HG02938 (cell line): ENCODE measurements around the gene MAGI1.
"Not testable (repeated sequence)": the region's sequence is repeated elsewhere in the genome, so short reads cannot be mapped to it uniquely, and the experiment has no call there.

Experiments used
- ATAC-seq: cut with Tn5 transposase; IDR thresholded peaks from one replicate; pipeline ENCODE4 v1.9.1; 2021; ENCODE audit warnings: mild to moderate bottlenecking, moderate library complexity; ENCODE audit not compliant: unreplicated experiment

Gene MAGI1

DNA sequence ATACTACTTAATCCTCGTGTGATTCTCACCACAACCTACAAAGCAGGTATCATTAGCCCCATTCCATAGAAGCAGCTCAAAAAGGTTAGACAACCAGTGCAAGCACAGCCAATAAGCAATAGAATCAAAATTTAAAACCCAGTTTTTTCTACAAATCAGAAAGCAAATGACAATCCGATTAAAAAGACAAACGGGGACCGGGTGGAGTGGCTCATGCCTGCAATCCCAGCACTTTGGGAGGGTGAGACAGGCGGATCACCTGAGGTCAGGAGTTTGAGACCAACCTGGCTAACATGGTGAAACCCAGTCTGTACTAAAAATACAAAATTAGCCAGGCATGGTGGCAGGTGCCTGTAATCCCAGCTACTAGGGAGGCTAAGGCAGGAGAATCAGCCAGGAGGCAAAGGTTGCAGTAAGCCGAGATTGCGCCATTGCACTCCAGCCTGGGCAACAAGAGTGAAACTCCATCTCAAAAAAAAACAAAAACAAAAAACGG, 430.7 kb downstream of the MAGI1 start:
- ATAC-seq = not testable (repeated sequence)

DNA sequence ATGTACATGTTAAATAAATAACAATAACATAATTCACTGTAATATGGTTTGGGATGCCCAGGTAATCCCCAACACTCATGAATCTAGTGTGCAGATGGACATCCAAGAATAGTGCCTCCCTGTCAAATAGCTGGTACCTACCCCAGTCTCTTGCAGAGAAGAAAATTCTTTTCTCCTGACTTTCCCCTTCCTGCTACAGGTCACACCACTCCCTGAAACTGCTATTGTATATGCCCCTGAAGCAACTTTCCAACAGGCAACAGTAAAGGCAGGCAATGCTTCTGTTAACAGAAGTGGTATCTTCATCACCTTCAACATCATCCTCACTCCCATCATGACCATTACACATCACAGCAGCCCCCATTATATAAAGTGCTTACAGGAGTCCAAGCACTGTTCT, 431.6 kb downstream of the MAGI1 start:
- no peak for ATAC-seq

DNA sequence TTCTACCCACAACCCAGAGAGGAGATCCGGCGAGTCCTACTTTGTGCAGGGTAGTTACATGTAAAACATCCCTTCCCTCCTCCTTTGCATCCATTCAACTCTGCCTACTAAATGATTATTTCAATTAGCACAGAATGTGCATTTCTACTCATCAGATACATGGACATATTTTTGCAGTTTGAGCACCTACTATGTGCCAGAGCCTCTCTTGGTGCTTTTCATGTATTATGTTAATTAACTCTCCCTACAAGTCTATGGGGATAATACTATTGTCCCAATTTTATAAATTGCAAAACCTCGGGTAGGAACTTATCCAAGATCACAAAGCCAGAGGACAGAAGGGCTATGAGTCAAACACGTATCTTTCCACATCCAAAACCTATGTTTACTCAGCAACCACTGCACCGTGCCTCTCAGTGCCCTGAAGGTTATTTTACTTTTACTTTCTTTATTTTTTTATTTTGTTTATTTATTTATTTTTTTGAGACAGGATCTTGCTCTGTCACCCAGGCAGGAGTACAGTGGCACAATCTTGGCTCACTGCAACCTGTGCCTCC, 432.8 kb downstream of the MAGI1 start:
- no peak for ATAC-seq

DNA sequence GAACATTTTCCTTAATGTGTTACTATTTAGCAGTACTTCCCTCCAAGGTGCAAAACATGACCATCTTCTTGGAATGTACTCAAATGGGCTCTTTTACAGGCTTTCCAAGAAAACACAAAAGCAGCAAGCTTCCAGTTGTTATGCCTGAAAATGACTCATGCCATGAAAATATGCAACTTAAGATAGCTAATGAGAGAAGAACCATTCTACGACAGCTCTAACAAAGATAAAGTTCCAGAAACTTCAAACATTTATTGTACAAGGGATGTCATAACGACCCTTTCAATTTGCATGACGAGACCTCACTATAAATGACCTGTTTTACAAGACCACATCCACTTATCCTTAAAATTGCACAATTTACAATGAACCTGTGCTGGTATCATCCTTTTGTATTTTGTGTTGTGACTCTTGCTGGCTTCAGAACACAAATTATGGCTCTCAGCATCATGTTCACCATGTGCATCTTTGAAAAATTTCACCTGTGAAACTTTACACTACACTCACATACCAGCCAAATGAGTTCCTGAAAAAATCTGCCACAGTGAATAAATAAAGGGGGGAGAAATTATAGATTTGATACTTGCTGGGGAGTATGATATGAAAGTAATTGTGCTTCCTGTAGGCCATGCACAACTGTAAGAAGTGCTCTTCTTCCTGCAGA, 433.7 kb downstream of the MAGI1 start:
- ATAC-seq = no peak

DNA sequence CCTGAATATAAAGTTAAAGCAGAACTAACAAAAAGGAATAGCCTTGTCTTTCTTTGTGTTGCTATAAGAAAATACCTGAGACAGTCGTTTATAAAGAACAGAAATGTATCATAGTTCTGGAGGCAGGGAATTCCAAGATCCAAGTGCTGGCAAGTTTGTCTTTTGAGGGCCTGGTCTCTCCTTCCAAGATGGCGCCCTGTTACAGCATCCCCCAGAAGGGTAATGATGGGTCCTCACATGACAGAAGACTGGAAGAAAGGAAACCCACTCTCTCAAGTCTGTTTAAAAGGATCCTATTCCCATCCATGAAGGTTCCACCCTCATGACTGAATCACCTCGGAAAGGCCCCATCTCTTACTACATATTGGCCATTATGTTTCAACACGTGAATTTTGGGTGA, 435.1 kb downstream of the MAGI1 start:
- ATAC-seq = no peak

DNA sequence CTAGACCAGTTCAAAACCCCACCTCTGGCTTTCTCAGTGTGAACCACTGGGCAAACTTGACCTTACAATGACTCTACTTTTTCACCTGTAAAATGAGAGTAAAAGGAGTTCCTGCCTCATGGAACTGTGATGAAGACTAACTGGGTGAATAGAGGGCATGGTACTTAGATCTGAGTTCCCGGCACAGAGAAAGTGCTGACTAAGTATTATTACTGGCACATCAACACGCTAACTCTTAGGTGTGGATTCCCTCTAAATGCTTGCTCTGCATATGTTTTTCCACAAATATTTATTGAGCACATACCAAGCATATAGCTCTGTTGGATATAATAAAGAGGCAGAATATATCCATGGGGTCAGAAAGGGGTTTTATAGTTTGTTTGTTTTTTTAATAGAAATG, 437.8 kb downstream of the MAGI1 start:
- no peak for ATAC-seq

DNA sequence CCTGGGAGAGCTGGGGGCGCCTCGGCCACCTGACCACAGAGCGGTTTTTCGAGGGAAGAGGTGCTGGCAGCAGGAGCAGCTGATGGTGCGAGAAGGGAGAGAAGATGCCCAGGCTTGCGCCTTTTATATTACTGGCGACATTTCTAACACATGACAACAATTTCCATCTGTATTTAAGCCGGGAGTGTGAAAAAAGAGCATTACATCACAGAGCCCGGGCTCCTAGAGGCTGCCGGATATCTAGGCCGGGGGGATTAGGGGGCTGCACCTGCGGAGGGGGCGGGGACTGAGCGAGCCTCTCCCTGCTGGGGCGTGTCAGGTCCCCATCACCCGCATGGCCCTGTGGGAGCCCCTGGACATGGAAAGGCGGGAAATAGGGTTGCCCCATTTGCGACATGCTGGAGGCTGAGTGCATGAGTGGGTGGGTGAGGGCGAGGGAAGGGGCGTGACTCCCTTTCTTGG, 440.7 kb downstream of the MAGI1 start:
- no peak for ATAC-seq

DNA sequence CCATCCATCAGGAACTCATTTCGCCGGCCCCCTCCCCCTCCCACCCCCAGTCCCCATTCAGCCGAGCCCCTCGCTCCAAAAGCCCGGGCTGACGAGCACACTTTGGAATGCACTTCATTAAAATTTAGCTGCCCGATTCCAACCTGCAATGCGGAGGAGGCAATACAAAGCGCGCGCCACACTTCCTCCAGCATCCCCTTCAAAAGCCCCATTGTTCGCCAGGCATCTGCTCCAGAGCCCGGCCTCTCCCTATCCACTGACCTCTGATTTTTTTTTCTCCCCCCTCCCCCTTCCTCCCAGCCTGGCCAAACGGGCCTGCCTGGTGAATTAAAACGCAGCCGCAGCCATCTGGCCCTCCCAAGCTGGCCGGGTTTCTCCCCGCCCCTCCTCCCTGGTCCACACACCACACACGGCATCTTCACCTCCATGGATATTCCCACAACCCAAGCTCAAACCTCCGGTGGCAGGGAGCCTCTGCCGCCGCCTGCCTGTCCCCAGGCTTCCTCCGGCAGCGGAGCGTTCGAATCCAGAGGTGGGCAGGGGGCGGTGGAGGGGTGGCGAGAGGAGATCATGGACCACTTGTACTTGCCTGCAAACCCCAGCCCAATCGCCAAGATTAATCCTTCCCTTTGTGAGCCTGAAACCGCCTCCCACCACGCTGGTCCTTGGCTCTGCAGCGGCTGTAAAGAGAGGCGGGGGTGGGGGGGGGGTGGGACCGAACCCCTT, 441.3 kb downstream of the MAGI1 start:
- no peak for ATAC-seq

DNA sequence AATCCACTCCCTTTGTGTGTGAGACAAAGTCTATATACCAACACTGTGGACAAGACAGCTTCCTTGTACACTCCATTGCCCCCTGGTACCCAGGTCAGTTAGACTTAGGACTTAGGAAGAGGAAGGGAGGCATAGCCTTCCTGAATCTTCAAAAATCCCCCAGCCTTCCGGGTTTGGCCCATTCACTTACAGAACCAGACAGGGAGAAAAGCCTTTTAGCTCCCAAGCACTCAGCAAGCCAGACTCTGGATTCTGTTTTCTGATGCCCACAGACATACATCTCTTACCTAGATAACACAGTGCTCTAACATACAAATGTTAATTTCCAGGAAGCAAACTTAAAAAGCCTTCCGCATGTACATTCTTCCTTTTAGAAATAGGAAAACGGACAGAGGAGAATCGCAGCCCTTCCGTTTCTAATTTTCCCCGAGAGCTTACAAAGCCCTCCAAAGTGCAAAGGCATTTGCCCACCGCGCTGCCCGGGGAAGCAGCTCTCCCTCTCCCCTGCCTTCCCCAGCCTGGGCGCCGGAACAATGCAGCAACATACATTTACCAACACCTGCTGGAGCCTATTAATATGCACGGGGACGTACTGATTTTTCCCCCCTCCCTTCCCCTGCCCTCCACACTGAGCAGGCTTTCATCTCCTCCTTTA, 442.0 kb downstream of the MAGI1 start:
- ATAC-seq = no peak

DNA sequence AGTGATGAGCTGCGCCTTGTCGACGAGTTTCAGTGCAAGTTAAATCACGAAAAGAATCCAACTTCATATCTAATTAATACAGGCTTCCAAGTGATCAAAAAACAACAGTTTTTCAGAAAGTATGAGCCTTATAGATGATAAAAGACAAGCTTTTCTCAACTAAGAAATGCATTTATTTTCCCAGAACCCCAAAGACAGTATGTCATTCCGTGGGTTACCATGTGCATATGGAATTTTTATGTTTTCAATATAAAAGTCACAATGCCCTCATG, 442.8 kb downstream of the MAGI1 start:
- no peak for ATAC-seq

DNA sequence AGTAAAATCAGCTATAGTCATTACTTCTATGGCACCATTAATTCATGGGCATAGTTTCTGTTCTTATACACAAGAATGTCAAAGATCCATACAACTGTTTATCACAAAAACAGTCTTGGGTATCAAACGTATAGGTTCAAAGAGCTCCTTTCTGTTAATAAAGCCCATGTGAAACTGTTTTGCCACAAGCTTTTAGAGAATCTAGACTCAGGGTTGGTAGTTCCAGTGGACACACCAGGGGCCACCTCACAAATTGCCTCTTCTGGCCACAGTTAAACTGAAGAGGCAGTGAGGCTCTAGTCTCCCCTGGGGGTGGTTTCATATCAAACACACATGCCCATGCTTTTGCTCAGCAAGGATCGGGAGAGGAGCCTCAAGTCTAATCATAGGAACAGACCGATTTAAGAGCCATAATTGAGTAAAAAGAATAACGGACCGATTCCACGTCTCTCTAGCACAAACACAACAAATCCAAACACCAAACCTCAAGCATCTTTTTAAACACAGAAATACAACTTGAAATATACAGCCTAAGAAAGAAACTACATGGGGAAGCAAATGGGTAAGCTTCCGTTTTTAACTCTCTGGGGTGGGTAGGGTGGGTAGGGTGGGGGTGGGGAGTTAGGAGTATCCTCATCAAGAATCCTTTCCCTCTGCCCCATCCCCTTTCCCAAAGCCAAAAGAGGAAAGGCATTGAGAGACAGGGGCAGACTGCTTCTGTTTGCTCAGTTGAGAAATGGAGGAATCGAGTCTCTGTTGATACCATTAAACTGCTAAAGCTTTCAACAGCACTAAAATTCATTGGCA, 443.3 kb downstream of the MAGI1 start:
- ATAC-seq = no peak

DNA sequence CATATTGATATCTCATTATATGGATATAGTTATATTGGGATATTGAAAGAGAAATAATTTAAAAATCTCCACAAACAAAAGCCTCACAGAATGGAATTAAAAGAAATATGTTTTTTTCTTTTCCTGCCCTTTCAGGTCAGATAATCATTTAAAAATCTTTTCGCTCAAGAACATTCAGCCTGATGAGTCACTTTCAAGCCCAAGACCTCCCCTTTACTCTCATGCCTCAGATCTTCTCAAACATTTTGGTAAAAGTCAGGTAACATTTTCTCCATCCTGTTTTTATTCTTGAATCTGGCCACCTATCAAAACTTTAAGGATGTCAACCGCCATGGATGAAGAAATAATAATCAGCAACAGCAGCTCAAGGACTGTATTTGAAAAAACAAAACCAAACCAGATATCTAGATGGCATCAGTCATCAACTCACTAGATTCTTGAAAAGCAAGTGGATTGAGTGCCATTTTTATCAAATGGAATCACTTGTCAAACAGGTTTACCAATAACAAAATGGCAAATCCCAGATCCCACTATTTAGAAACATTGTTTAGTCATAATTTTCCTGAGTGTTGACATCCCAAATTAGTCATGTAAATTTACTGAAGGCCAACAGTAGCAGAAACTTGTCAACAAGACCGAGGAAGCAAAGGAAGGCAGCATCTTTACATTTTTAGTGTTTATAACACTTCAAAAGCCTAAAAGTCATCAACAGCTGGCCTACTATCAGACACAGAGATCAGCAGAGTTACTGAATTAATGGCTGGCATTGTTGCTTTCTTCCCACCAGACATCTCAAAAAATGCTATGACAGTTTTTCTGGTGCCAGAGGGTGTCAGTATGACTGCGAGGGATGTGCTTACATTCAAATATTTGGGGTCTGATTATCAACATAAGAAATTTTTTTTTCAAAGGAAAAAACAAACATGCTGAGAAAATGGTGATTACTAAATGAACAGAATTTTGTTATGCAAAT, 444.7 kb downstream of the MAGI1 start:
- ATAC-seq = no peak

DNA sequence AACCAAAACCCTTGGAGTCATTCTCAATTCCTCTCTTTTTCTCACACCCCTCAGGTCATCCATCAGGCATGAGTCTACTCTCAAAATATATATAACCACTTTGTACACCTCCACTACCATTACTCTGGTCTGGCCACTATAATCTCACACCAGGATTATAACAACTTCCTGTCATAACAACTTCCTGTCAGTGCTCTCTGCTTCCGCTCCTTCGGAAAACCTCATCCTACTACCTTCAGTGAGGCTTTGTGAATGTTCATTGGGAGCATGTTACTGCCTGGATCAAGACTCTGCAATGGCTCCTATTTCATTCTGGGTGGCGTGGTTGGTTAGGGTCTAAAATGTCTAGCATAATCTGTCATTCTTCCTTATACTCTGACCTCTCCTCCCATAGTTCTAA, 447.4 kb downstream of the MAGI1 start:
- ATAC-seq = no peak

DNA sequence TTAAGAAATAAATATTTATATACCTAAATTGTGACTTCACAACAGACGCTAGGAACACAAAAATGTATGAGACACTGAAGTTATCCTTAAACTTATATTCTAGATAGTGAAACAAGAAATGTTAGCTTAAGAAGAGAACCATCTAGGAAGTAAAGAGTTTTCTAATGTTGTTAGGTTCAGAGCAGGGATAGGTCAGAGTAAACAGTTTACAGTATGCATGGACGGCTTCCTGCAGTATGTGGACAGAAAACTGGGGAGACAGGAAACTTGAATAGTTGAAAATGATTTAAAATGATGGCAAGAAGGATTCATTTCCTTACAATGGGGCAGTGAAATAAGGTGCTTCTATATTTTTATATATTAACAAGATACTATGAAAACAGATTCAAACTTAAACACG, 449.8 kb downstream of the MAGI1 start:
- ATAC-seq = no peak

DNA sequence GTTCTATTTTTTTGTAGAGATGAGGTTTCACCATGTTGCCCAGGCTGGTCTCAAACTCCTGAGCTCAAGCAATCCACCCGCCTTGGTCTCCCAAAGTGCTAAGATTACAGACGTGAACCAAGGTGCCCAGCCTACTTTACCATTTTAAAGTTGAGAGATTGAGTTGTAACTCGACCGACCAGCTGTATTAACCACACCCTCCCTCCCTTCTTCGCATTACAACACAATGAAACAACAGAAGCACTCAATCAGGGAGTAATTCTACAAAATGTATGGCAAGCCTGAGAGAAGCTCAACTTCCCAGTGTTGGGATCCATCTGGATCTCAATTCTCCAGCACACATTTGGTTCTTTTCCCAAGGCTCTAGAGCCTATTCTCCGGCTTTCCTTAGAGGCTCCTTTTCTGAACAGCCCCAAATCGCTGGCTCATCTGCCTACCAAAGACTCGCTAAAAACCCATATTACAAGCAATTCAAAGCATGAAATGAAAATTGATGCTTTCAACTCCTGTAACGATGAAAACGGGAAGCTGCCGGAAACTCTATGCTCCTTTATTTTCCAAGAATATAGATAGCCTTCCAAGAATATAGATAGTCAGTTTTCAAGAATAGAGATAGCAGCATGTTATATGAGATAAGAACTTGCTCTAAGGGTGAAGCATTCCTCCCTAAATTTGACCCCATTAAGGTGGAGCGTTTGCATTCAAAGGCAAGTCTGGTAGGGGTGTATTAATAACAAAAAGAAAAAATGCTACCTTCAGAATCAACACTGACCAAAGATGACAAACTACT, 450.9 kb downstream of the MAGI1 start:
- no peak for ATAC-seq

DNA sequence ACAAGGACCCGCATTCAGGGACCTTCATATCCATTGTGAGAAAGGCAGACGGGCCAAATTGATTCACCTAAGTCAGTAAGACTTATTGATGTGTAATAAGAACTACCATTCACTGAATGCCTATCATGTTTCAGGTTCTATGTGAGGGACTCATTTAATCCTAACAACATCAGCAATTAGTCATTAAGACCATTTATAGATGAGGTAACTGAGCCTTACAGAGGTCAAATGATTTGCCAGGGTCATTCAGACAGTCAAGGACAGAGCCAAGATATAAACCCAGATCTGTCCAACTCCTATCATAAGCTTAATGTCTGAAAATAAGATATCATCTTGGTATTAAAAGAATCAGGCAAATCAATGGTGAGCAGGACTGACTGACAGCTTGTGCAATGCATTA, 453.8 kb downstream of the MAGI1 start:
- no peak for ATAC-seq

DNA sequence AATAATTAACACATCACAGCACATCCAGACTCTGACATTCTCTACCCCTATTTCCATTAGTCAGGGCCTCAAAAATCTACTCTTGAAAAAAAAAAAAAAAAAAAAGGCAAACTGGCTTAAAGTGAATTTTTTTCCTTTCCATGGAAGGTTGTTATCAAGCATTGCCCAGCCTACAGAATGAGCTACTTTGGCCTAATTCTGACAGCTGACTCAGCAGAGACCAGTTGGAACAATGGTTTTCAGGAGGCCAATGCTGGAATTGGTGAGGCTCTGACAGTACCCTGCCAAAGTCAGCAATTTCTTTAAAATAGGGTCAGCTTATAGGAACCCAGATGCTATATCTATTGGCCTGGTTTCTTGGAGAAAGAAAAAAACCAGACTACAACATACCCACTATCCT, 454.7 kb downstream of the MAGI1 start:
- ATAC-seq = no peak

DNA sequence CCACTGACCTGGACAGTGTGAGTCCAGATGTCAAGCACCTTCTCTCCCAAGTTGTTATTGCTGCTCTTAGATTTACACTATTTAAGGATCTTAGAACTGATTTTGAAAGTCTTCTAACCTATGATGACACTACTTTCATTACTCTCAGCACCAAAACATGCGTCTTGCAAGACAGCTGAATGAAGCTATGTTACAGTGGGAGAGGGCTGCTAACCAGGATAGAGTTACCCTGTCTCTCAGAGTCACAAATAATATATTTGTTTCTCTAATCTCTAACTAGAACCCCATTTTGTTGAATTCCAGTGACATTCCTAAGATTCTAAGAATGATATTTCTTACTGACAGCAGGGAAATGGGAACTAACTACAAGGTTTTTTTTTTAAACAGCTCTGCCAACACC, 455.5 kb downstream of the MAGI1 start:
- ATAC-seq = no peak
